Heart right ventricle (tissue), 16 donors: ENCODE data around the gene SCARB1. TPM values are rescaled to one million over a fixed set of nuclear protein-coding genes. Genes with fewer than 3 reads are reported as not detected.
"Not testable (repeated sequence)": the region's sequence is repeated elsewhere in the genome, so short reads cannot be mapped to it uniquely, and the experiment has no call there.

Experiments
- ATAC-seq, 8 donors: fragments of 200-7000 bp; cut with Tn5 transposase; one replicate each; pipeline ENCODE4 v1.9.1; 2020; ENCODE audit warnings: mild to moderate bottlenecking in 8 of 8, moderate library complexity in 8 of 8, moderate number of reproducible peaks in 1 of 8
- DNase-seq, 2 donors: peaks; one replicate each; pipeline ENCODE4 v3.0.0-alpha.2; 2020
- H3K27ac ChIP-seq, 10 donors: fragments of 200-600 bp; sonication (generic) in 2 of 10; one replicate each; pipeline versions ENCODE4 v1.5.0 to v1.8.0; 2020 to 2022; ENCODE audit warnings: mild to moderate bottlenecking in 3 of 10
- H3K27me3 ChIP-seq, 7 donors: fragments of 200-600 bp; one replicate each; pipeline ENCODE4 v1.8.0; 2021 to 2022; ENCODE audit warnings: mild to moderate bottlenecking in 2 of 7
- H3K36me3 ChIP-seq, 9 donors: fragments of 200-600 bp; sonication (generic) in 1 of 9; one replicate each; pipeline versions ENCODE4 v1.5.0 to v1.8.0; 2020 to 2022; ENCODE audit warnings: mild to moderate bottlenecking in 2 of 9
- H3K4me1 ChIP-seq, 9 donors: fragments of 200-600 bp; sonication (generic) in 1 of 9; one replicate each; pipeline versions ENCODE4 v1.5.0 to v1.8.0; 2020 to 2022; ENCODE audit warnings: mild to moderate bottlenecking in 4 of 9
- H3K4me3 ChIP-seq, 10 donors: fragments of 200-600 bp; sonication (generic) in 2 of 10; one replicate each; pipeline versions ENCODE4 v1.5.0 to v1.8.0; 2020 to 2022; ENCODE audit warnings: mild to moderate bottlenecking in 7 of 10, moderate library complexity in 2 of 10
- H3K9me3 ChIP-seq, 11 donors: fragments of 200-600 bp in 10 of 11; sonication (generic) in 2 of 11; one replicate each; pipeline versions ENCODE4 v1.5.0 to v1.8.0; 2013 to 2022; ENCODE audit warnings: mild to moderate bottlenecking in 2 of 11, control low read depth in 1 of 11, moderate library complexity in 1 of 11
- CTCF ChIP-seq, 9 donors: fragments of 200-600 bp; sonication (generic) in 2 of 9; IDR thresholded peaks; one replicate each; pipeline versions ENCODE4 v1.5.0 to v1.8.0; 2021 to 2022; ENCODE audit warnings: antibody characterized with exemption in 9 of 9, mild to moderate bottlenecking in 5 of 9, moderate library complexity in 1 of 9
- WGBS, 2 donors: extraction: QIAGEN DNeasy Blood & Tissue Kit; methylation state at CpG; one replicate each; pipeline ENCODE4 v1.1.7; 2013; ENCODE audit warnings: inconsistent platforms in 1 of 2; 5-methylcytosine and 5-hydroxymethylcytosine counted together
- intact Hi-C, 10 donors: fragments of 100-400 bp; cut with DNase I; formaldehyde crosslinking; loops; one replicate each; pipeline versions ENCODE4 v1.11.1 to v1.14.2; 2022
- polyA plus RNA-seq, 2 donors: library from polyadenylated mRNA; stranded (reverse); fragments of 200-250 nt; gene quantifications; one replicate each; pipeline ENCODE4 v1.2.3, GENCODE V29; 2013
- total RNA-seq, 10 donors: library from RNA; stranded (reverse); fragmentation: NEBNext Ultra II Directional in 3 of 10; extraction: Animal tissue kit (Norgen Biotek cat#: 25700) in 3 of 10; gene quantifications; one replicate each; pipeline versions ENCODE4 v1.2.1 to v1.2.4, GENCODE V29; 2021 to 2023
- donor health status: Arrhythmogenic right ventricular cardiomyopathy.
- donor health status: ischemic (EF 13 %, LVEDD 7.1; RV severe dilation, severe dysfunction).
- donor health status: healthy with polysubstance abuse.
- donor health status: DM: no; HTN: yes; CAD: no.
- donor health status: DM: no; HTN: no; CAD: no.
- donor health status: ischemic (EF 25% LVEDD 6.9; RV normal size, moderate dysfunction).
- donor health status: ischemic (EF 25% LVEDD 5.7; RV mildly dilated, moderate dysfunction).
- donor health status: healthy.
- donor health status: DM: yes; HTN: yes; CAD: no.
- donor health status: Ischemic cardiomyopathy.
- donor health status: ischemic (EF 35%, LVEDD 5.7; RV mildly dilated, moderate dysfunction).
- donor health status: nonischemic (EF 11% LVEDD 7.7; RV severe dilation, severe dysfunction).
- donor health status: DM: yes; HTN: yes; CAD: no.
- donor health status: PGD.
- donor health status: ischemic (EF 29% LVEDD 5.4; RV normal size, mild dysfunction).
- donor health status: nonischemic (EF 23%, LVEDD 6.1; RV moderate dilation, normal function).

Gene SCARB1
- total and polyA plus RNA-seq, 12 donors: 7.7 to 19.9 (median 11.5) TPM

DNA sequence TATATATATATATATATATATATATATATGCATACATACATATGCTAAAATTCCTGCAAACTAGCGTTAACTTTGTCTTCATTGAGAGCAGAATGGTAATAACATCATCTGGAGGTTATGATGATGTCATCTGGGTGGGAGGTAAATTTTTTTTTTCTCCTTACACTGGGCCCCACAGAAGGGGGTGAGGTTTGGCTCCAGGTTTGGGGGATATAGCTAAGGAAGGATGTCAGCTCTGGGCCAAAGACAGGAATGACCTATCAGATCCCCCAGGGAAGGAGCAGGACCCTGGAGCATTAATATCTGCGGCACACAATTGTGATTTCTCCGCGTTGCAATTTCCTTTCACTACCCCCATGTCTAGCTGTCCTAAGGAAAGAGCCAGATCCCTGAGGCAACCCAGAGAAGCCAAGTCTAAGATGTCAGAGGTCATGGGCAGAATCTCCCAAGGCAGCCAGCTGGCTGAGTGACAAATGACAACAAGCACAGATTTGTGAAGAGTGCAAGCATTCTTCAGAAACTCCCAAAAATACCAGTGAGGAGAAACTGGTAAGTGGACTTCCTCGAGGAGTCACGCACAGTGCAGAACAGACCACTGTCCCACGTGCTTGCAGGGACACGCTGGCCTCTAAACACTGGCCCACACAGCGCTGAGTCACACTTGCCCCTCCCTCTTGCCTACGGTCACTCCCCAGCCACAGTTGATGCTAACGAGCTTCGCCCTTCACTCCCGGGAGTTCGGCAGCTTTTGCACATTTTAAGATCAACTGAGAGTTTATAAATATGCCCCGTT, 40.8 kb upstream of the SCARB1 start:
- no peaks in the 10 kb centered on the region for H3K9me3 ChIP-seq
- 15 to 30% methylated on average over 15 of the region's 15 CpGs for WGBS, 2 donors
- intact Hi-C loops: loop anchor here in 7 of 10 donors (5.0 to 10.0 kb wide), 8 partner anchors 37 to 870 kb away; partner anchors contain the start of genes SCARB1 (in 2 of the 7) and AACS (in 1 of the 7)
- no peak for TF ChIP-seq CTCF (IDR thresholded peaks at IDR 0.05)
- DNase-seq (peak; percentile 79 to 86), ATAC-seq (peak; percentile 90 to 98 (median 96))
- H3K4me1 ChIP-seq: peaks cover 4 to 34% (median 20%) of the 10 kb centered on the region in 9 donors
- H3K36me3 ChIP-seq: no peaks in the 10 kb centered on the region
- H3K27ac ChIP-seq: peak overlapping the region in 8 of 10 donors; percentile 46 to 75 (median 62)
- no peaks in the 10 kb centered on the region for H3K27me3 ChIP-seq
- peak overlapping the region in 4 of 10 donors; percentile 0 to 31 (median 9) for H3K4me3 ChIP-seq

GRCh38 chr12:124902916-124903315, 39.3 kb upstream of the SCARB1 start:
- DNase-seq: no peak
- Histone ChIP-seq H3K4me1 (peaks cover 4 to 37% (median 19%) of the 10 kb centered on the region in 9 donors), H3K27ac (no peak overlapping the region), H3K4me3 (no peak overlapping the region), H3K27me3 (no peaks in the 10 kb centered on the region), H3K9me3 (no peaks in the 10 kb centered on the region), H3K36me3 (no peaks in the 10 kb centered on the region)
- ATAC-seq: no peak
- intact Hi-C loops: loop anchor here in 5 of 10 donors (5.0 to 10.0 kb wide), 3 partner anchors 41 to 868 kb away; partner anchors contain the start of gene SCARB1 (in 2 of the 5)
- no peak for TF ChIP-seq CTCF (IDR thresholded peaks at IDR 0.05)
- WGBS, 2 donors: 93 to 96% methylated on average over 6 of the region's 6 CpGs

- Histone ChIP-seq H3K4me1 (peaks cover 4 to 28% (median 15%) of the 10 kb centered on the region in 9 donors), H3K4me3 (no peak overlapping the region), H3K36me3 (no peaks in the 10 kb centered on the region), H3K27me3 (no peaks in the 10 kb centered on the region), H3K27ac (no peak overlapping the region), H3K9me3 (no peaks in the 10 kb centered on the region)
- DNase-seq: no peak
- no peak for TF ChIP-seq CTCF (IDR thresholded peaks at IDR 0.05)
- intact Hi-C loops: loop anchor here in 5 of 10 donors (5.0 to 10.0 kb wide), 3 partner anchors 39 to 866 kb away; partner anchors contain the start of gene SCARB1 (in 2 of the 5)
- ATAC-seq: peak in 1 of 8 donors; percentile 43
- WGBS, 2 donors: 35 to 44% methylated on average over 3 of the region's 3 CpGs
These were observed 37.3 kb upstream of the SCARB1 start for GRCh38 chr12:124901003-124901402.

DNA sequence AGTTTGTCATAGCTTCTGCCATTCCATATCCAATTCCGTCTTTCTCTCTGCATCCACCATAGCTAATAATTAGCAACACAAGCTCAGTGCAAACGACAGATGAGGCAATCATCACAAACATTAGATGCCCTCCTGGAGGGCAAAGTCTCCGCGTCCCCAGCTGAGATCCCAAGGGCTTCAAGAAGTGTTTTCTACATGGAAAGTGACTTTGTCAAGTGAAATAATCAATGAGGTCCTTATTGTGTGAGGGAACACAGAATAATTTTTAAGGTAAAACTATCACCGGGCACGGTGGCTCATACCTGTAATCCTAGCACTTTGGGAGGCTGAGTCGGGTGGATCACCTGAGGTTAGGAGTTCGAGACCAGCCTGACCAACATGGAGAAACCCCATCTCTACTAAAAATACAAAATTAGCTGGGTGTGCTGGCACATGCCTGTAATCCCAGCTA, 36.7 kb upstream of the SCARB1 start:
- ATAC-seq, H3K9me3 ChIP-seq, H3K4me3 ChIP-seq, H3K36me3 ChIP-seq, H3K27ac ChIP-seq, DNase-seq, H3K27me3 ChIP-seq: not testable (repeated sequence)
- H3K4me1 ChIP-seq: peaks cover 4 to 22% (median 14%) of the 10 kb centered on the region in 9 donors
- intact Hi-C loops: loop anchor here in 5 of 10 donors (5.0 to 10.0 kb wide), 3 partner anchors 38 to 866 kb away; partner anchors contain the start of gene SCARB1 (in 2 of the 5)
- 92% methylated on average over 8 of the region's 8 CpGs for WGBS, 2 donors
